AG10803 (cell line): ENCODE measurements around the gene ELMO3.

Source experiments
- DNase-seq: peaks from one replicate; pipeline ENCODE4 v3.0.0; 2010; ENCODE audit warnings: low read depth
- H3K4me3 ChIP-seq: 2 replicates; pipeline ENCODE4 v1.5.1; 2011; ENCODE audit warnings: mild to moderate bottlenecking, low read length, control low read depth
- TF ChIP-seq, protein P1 (sequence below): conservative IDR thresholded peaks from 2 replicates; pipeline ENCODE4 v1.5.1; 2011; ENCODE audit warnings: mild to moderate bottlenecking, low read length, control low read depth, inconsistent platforms

The ELMO3 gene

DNA sequence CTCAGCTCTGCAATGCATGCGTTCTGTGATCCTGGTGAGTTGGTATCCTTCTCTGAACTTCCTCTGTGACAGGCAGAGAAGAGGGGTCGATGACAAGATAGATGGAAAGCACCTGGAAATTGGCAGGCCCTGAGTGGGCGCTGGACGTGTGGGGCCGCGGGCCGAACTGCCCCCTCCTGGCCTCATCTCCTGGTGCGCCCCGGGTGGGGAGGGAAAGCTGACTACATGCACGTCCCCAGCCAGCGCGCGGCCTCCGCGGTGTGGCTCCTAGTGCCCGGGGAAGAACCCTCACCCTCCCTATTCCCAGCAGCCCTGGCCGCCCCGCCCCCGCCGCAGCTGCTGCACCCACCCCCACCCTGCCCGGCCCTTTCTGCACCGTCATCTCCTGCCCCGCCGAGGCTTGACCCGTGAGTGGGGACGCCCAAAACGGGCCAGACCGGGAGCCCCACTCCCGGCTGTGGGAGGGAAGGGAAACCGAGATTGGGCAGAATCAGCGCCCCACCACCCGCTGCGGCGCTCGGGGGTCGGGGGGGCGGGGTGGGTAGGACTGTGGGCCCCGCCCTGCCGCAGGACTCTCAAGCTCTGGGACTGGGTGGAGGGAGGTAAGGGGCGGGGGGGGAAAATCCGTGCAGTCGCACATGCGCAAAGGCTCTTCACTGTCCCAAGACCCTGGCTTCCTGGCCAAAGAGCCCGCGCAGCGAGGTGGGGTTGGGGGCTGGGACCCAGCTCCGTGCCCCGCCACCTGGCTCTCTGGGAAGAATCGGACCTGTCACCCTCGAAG lies 28.6 kb upstream of the ELMO3 start, which contains the start of gene NOL3:
TSS of gene NOL3 (plus strand) at position 371 of the 781 bp plus-strand sequence.
- TF ChIP-seq, protein P1, sequence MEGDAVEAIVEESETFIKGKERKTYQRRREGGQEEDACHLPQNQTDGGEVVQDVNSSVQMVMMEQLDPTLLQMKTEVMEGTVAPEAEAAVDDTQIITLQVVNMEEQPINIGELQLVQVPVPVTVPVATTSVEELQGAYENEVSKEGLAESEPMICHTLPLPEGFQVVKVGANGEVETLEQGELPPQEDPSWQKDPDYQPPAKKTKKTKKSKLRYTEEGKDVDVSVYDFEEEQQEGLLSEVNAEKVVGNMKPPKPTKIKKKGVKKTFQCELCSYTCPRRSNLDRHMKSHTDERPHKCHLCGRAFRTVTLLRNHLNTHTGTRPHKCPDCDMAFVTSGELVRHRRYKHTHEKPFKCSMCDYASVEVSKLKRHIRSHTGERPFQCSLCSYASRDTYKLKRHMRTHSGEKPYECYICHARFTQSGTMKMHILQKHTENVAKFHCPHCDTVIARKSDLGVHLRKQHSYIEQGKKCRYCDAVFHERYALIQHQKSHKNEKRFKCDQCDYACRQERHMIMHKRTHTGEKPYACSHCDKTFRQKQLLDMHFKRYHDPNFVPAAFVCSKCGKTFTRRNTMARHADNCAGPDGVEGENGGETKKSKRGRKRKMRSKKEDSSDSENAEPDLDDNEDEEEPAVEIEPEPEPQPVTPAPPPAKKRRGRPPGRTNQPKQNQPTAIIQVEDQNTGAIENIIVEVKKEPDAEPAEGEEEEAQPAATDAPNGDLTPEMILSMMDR: 0 out of 2 replicates have a peak, but pooled peaks have one; percentile 2
- DNase-seq: peak; percentile 81
- peak within 1 kb of the TSS; percentile 65 for H3K4me3 ChIP-seq

DNA sequence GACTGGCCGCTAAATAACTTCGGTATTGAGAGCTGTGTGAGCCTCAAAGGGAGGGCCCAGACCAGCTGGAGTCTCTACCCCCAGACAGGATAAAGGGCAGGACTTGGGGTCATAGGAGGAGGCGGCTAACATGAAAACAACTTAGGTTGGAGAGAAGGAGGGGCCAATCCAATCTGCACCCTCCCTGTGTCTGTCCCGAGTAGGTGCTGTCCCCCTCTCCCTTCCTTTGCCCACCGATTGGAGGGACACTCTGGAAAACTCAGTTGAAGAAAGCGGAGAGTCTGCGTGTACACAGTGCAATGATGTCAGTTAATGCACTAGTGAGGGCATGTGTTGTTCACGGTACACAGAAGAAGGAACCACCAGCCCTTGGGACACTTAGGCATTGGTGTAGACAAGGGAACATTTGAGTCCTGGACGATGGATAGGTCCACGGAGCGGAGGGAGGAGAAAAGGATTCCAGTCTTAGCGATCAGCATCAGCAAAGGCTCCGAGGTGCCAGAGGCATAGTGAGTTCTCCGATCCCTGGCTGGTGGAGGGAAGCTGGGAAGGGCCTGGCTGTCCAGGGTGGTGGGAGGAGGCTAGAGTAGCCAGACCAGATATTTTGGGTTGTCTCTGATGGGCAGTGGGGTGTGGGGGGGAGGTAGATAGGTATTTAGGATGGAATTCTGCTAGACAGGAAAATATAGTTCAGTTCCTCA lies 27.8 kb upstream of the ELMO3 start:
- TF ChIP-seq, protein P1: no peak
- DNase-seq: peak; percentile 45
- H3K4me3 ChIP-seq: peak overlapping the region; percentile 65

DNA sequence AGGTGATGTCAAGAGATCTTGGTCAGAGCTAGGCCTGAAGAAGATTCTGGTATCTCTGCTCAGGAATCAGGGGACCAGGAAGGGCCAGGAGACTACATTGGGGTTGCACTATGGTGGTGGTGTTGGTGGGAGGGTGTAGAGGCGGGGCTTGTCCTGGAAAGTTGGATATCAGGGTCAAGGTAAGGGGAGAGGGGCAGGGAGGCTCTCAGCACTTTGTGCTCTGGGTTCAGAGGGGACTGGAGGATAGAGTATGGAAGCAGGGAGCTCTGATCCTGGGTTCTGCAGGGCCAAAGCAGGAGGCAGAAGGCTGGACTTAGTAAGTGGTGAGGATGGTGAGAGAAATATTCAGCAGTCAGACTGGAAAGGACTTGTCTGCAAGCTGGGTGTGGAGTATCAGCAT lies 25.6 kb upstream of the ELMO3 start:
- no peak for DNase-seq
- TF ChIP-seq, protein P1: no peak
- peak overlapping the region; percentile 59 for H3K4me3 ChIP-seq

DNA sequence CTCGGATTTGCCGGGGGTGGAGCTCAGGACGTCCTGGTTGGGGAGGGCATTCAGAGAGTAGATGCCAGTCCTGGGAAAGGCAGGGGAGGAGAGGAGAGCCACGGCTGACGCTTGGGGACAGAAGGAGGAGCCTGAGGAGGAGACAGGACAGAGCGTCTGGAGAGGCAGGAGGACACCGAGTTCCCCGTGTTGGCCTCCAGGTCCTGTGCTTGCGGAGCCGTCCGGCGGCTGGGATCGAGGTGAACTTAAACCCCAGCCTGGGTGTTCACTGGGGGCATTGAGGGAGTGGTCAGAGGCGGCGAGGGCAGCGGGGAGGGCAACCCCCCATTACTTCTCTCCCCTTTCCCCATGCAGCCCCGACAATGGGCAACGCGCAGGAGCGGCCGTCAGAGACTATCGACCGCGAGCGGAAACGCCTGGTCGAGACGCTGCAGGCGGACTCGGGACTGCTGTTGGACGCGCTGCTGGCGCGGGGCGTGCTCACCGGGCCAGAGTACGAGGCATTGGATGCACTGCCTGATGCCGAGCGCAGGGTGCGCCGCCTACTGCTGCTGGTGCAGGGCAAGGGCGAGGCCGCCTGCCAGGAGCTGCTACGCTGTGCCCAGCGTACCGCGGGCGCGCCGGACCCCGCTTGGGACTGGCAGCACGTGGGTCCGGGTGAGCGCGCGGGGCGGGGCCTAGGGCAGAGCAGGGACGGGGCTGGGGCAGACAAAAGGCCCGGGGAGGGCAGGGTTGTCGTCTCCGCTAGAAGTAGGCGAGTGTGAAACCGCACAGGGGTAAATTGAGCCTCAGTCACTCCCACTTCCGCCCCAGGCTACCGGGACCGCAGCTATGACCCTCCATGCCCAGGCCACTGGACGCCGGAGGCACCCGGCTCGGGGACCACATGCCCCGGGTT lies 24.9 kb upstream of the ELMO3 start:
- peak overlapping the region; percentile 59 for H3K4me3 ChIP-seq
- TF ChIP-seq, protein P1: peak; percentile 26; the same call in 1 of the 2 replicates
- peak; percentile 81 for DNase-seq

DNA sequence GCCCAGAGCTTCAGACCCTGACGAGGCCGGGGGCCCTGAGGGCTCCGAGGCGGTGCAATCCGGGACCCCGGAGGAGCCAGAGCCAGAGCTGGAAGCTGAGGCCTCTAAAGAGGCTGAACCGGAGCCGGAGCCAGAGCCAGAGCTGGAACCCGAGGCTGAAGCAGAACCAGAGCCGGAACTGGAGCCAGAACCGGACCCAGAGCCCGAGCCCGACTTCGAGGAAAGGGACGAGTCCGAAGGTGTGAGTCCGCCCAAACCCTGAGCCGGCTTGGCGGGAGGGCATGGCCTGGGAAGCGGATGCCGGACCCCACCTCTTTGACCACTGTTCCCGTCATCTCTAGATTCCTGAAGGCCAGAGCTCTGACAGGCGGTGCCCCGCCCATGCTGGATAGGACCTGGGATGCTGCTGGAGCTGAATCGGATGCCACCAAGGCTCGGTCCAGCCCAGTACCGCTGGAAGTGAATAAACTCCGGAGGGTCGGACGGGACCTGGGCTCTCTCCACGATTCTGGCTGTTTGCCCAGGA lies 24.2 kb upstream of the ELMO3 start:
- peak overlapping the region; percentile 59; the same call in 1 of the 2 replicates for H3K4me3 ChIP-seq
- TF ChIP-seq, protein P1: no peak
- DNase-seq: no peak

DNA sequence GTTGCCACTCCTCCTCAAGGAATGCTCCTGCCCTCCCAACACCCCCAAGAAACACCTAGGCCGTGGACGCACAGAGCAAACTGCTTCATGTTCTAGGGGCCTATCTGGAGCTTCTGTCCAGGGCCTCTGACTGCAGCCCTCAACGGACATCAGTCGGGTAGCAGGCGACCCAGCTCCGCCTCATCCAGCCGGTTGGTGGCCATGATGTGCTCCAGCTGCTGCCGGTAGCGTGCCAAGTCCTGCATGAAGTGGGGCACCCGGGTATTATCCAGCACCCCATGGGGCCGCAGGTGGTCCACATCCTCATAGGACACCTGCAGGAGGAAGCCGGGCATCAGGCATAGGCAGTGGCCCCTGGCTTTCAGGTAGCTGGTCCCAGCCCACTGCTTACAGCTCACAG lies 22.3 kb upstream of the ELMO3 start:
- DNase-seq: no peak
- TF ChIP-seq, protein P1: no peak
- no peak overlapping the region for H3K4me3 ChIP-seq
